ENCODE results near the gene TSEN54.
A peak's percentile ranks its signal among the peaks of the same experiment; 100 is the strongest.
"Not testable (repeated sequence)": the region's sequence is repeated elsewhere in the genome, so short reads cannot be mapped to it uniquely, and the experiment has no call there.

Gene TSEN54

DNA sequence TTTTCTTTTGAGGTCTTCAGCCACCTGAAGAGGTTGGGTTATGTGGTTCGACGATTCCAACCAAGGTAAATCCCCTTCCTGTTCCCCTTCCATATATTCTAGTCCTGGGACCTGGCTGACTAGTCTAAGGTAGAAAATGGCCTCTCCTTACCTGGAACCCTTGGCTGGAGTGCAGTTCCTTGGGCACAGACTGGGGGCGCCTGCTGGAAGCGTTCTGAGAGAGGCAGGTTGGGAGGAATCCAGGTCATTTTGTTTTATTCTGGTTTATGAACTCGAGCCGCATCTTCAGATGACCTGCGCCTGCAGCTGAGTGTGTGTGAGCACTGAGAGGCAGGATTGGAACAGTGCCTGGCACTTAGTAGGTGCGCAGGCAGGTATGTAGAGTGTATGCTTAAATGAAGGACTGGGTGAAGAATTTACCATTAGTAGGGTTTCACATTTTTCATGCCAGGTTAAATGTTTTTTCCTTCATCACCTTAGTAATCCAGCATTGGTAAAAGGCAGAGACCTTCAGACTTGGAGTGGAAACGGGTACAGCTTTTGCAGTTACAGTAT lies 2.7 kb downstream of the TSEN54 start:
- DNase-seq (ENCODE audit: low spot score): no peak

- DNase-seq (ENCODE audit: low spot score): not testable (repeated sequence)
Observed at GRCh38 chr17:75520413-75520812, 4.1 kb downstream of the TSEN54 start.

DNA sequence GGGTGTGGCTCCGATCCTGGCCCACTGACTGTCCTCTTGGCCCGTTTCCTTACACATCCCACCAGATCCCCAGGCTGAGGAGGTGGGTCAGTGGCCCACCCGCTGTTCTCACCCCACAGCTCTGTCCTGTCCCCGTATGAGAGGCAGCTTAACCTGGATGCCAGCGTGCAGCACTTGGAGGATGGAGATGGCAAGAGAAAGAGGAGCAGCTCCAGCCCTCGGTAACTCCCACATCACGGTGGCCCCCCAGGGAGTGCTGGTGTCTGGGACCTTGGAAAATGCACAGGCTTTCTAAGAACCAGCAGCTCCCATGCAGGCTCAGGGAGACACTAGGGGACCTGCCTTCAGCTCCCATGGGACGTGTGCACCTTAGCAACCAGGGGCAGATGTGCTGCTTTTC lies 5.0 kb downstream of the TSEN54 start:
- no peak for DNase-seq (ENCODE audit: low spot score)

DNA sequence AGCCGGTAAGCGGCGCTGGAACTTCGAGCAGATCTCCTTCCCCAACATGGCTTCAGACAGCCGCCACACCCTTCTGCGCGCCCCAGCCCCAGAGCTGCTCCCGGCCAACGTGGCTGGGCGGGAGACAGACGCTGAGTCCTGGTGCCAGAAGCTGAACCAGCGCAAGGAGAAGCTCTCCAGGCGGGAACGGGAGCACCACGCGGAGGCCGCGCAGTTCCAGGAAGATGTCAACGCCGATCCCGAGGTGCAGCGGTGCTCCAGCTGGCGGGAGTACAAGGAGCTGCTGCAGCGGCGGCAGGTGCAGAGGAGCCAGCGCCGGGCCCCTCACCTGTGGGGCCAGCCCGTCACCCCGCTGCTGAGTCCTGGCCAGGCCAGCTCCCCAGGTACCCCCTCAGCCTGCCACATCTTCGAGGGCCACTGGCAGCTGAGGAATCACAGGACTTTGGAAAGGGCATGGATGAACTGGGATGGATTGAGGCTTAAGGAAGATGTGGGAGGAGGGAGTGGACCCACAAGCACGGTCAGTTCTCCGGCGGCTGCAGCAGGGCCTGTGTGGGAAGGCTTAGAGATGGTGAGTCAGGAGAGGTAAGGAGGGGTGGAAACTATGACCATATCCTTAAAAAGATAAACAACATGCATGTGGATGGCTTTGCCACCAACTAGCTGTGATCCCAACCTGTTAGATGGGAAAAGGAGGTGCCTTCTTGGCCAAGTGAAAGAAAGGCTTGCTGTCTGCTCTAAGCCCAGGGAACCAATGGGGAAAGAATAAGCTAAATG lies 5.8 kb downstream of the TSEN54 start:
- DNase-seq (ENCODE audit: low spot score): no peak

DNA sequence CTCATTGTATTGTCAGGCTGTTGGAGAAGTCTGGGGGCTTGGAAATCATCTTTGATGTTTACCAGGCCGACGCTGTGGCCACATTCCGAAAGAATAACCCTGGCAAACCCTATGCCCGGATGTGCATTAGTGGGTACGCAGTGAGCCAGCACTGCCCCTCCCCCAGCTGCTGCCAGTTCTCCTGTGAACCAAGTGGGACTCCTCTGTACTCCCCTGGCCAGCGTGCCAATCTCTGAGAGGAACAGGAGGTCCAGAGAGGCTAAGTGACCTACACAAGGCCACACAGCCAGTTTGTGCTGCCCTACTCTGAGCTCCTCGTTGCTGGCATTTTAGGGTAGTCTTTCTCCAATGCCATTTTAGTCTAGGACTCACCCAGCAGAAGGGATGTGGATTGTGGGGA lies 7.3 kb downstream of the TSEN54 start:
- DNase-seq (ENCODE audit: low spot score): no peak

- no peak for DNase-seq (ENCODE audit: low spot score)
Observed at GRCh38 chr17:75524269-75524969, 8.1 kb downstream of the TSEN54 start.

DNA sequence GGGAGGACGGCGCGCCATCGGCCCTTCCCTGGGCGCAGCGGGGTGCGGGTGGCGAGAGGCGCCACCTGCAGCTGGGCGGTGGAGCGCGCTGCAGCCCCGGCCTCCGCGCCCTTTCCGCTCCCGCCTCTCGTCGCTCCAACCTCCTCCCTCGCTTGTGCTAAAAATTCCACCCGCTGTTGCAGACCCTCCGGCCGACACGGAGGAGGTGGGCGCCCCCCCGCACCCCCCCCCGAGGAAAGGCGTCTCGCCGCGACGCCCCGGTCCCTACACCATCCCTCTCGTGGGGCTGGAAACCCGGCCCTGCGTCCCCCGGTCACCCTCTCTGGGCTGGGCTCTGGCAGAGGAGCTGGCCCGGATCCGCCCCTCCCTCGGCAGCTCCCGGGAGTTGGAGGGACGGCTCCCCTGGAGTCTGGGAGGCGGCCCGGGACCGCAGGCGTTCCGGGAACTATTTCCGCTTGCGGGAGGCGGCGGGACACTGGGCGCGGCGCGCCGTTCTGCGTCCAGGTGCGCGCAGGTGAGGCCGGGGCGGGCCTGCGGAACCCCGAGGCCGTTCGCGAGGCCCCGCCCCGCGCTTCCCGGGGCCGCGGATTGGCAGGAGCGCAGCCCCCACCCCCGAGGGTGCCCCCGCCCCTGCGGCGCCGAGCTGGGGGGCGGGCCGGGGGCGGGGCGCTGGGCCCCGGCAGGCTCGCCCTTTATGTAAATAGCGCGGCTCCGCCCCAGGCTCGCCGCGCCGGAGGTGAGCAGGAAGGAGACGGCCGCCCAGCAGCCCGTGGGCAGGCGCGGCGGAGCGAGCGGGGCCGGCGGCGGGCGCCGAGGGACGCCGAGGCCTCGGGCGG lies 8.9 kb downstream of the TSEN54 start, which contains the start of gene LLGL2:
Gene LLGL2, plus strand, starts transcription at position 728 of the 836 bp plus-strand sequence. CDS start 17,730 bp downstream, outside the sequence.
- DNase-seq (ENCODE audit: low spot score): peak; percentile 86

GRCh38 chr17:75525806-75526554 lies 9.7 kb downstream of the TSEN54 start:
- DNase-seq (ENCODE audit: low spot score): no peak

DNA sequence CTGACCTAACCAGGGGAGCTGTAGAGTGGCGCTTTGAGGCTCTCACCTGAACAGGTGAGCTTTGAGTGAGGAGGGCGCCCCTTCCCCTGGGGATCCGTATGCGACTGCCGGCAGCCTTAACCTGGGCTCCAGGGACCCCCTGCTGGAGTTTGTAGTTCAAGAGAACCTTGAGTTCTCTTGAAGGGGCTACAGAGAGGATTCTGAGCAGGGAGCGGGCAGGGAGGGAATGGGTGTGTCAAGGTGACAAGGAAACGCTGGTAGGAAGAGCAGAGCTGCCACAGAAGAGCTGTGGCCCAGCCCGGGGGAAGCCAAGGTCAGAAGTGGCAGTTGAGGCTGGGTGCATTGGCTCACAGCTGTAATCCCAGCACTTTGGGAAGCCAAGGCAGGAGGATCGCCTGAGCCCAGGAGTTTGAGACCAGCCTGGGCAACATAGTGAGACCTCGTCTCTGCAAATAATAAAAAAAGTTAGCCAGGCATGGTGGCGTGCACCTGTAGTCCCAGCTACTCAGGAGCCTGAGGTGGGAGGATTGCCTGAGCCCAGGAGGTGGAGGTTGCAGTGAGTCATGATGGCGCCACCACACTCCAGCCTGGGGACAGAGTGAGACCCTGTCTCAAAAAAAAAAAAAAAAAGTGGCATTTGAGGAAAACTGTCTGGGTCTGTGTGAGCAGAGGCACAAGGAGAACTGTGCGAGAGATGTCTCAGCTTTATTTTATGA lies 10.4 kb downstream of the TSEN54 start:
- DNase-seq (ENCODE audit: low spot score): no peak

- DNase-seq (ENCODE audit: low spot score): no peak
Observed at GRCh38 chr17:75530837-75531720, 14.8 kb downstream of the TSEN54 start.

- no peak for DNase-seq (ENCODE audit: low spot score)
Observed at GRCh38 chr17:75531721-75532072, 15.4 kb downstream of the TSEN54 start.

GRCh38 chr17:75535119-75535537 lies 18.8 kb downstream of the TSEN54 start:
- DNase-seq (ENCODE audit: low spot score): peak; percentile 68

GRCh38 chr17:75535871-75536270 lies 19.5 kb downstream of the TSEN54 start:
- DNase-seq (ENCODE audit: low spot score): no peak

- DNase-seq (ENCODE audit: low spot score): no peak
Observed at GRCh38 chr17:75536366-75536765, 20.0 kb downstream of the TSEN54 start.

- no peak for DNase-seq (ENCODE audit: low spot score)
Observed at GRCh38 chr17:75539967-75540729, 23.8 kb downstream of the TSEN54 start.

DNA sequence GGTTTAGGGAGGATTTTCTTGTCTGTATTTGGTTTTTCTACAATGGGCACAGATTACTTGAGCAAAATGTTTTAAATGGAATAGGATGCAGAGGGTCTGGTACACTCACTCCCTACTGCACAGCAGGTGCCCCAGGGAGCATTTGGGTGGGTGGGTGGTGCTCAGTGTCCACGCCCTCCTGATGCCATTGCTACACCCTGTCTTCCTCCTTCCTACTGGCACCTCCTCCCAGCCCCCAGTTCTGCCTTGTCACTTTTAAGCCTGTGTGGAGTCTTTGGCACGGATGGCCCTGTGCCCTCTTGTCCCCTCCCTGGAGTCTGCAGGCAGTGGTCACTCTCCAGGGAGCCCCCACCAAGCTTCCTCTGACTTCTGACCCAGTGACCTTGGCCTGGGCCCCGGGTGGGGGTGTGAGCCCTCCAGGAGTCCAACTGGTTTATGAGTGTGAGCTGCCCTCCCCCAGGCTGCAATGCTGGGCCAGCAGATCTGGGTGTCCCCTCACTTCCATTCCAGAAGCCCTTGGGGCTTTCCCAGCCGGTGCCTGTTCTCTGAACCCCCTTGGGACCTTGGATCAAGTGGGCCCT lies 24.7 kb downstream of the TSEN54 start:
- DNase-seq (ENCODE audit: low spot score): no peak

- no peak for DNase-seq (ENCODE audit: low spot score)
Observed at GRCh38 chr17:75542229-75542628, 25.9 kb downstream of the TSEN54 start.

GRCh38 chr17:75542728-75543336 lies 26.5 kb downstream of the TSEN54 start:
- no peak for DNase-seq (ENCODE audit: low spot score)

Measured in CD4-positive, alpha-beta T cell treated with Interleukin-2 at 100 ng/mL for 4 hours (primary cell).